ENCODE data around the gene TFAP2D.

DNA sequence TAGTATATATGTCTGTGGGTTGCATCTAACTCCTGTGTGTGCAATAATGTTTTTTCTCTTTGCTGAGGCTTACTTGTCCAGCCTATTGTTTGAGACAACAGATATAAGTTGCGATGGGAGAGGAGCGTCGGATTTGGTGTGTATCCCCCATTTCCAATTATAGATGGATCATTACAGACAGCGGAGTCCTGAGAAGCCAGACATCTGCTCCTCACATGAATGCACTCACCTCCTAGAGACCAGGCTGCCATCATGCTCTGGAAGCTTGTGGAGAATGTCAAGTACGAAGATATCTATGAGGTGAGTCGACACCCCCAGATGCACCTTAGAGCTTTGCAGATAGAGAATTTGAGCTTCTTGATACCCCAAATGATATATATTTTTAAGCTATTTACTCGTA is 105.3 kb downstream of the TFAP2D start, which contains the start of gene TFAP2B:
- TF ChIP-seq, protein P1, sequence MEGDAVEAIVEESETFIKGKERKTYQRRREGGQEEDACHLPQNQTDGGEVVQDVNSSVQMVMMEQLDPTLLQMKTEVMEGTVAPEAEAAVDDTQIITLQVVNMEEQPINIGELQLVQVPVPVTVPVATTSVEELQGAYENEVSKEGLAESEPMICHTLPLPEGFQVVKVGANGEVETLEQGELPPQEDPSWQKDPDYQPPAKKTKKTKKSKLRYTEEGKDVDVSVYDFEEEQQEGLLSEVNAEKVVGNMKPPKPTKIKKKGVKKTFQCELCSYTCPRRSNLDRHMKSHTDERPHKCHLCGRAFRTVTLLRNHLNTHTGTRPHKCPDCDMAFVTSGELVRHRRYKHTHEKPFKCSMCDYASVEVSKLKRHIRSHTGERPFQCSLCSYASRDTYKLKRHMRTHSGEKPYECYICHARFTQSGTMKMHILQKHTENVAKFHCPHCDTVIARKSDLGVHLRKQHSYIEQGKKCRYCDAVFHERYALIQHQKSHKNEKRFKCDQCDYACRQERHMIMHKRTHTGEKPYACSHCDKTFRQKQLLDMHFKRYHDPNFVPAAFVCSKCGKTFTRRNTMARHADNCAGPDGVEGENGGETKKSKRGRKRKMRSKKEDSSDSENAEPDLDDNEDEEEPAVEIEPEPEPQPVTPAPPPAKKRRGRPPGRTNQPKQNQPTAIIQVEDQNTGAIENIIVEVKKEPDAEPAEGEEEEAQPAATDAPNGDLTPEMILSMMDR (IDR thresholded peaks at IDR 0.05; ENCODE audit: low read length), result no peak
- no peak for TF ChIP-seq EZH2 (IDR thresholded peaks at IDR 0.05; ENCODE audit: borderline replicate concordance, low read length)

Data from OCI-LY1 (cell line).